Stomach (tissue), 9 donors: Measurements from ENCODE around the gene SPOP. TPM values are rescaled to one million over a fixed set of nuclear protein-coding genes. Genes with fewer than 3 reads are reported as not detected.
A peak's percentile ranks its signal among the peaks of the same experiment; 100 is the strongest.

Experiments
- DNase-seq, 2 donors: peaks; one replicate each; pipeline versions ENCODE4 v3.0.0 to v3.0.0-alpha.2; 2013 to 2019
- H3K27ac ChIP-seq, 5 donors: fragments of 200-600 bp in 4 of 5; sonication (generic) in 4 of 5; one replicate each; pipeline ENCODE4 v1.5.1; 2013 to 2019; ENCODE audit warnings: mild to moderate bottlenecking in 1 of 5, moderate library complexity in 1 of 5
- H3K27me3 ChIP-seq, 3 donors: fragments of 200-600 bp; sonication (generic); one replicate each; pipeline ENCODE4 v1.5.1; 2017 to 2019; ENCODE audit warnings: mixed run types in 1 of 3
- H3K36me3 ChIP-seq, 4 donors: fragments of 200-600 bp; sonication (generic); 1 replicate in 3 of 4; 2 replicates in 1 of 4; pipeline ENCODE4 v1.5.1; 2016 to 2019
- H3K4me1 ChIP-seq, 4 donors: fragments of 200-600 bp; sonication (generic); one replicate each; pipeline ENCODE4 v1.5.1; 2016 to 2019
- H3K4me3 ChIP-seq, 4 donors: fragments of 200-600 bp; sonication (generic) in 3 of 4; one replicate each; pipeline ENCODE4 v1.5.1; 2016 to 2019; ENCODE audit warnings: mild to moderate bottlenecking in 1 of 4
- H3K9me3 ChIP-seq, 4 donors: fragments of 200-600 bp; sonication (generic); one replicate each; pipeline ENCODE4 v1.5.1; 2016 to 2019
- CTCF ChIP-seq, 7 experiments: fragments of 450-650 bp in 4 of 7; fragments of 200-600 bp in 3 of 7; sonication (generic) in 3 of 7; IDR thresholded peaks; one replicate each; pipeline ENCODE4 v1.5.1; 2016 to 2019; ENCODE audit warnings: antibody characterized with exemption in 7 of 7, control low read depth in 2 of 7, mild to moderate bottlenecking in 1 of 7
- EP300 ChIP-seq: sonication (generic); formaldehyde crosslinking; IDR thresholded peaks from one replicate; pipeline ENCODE4 v1.6.1; 2017; ENCODE audit warnings: antibody characterized with exemption
- POLR2A ChIP-seq, 4 donors: fragments of 450-650 bp; IDR thresholded peaks; one replicate each; pipeline ENCODE4 v1.6.1; 2016; ENCODE audit warnings: antibody characterized with exemption in 4 of 4, control low read depth in 2 of 4, mild to moderate bottlenecking in 1 of 4, moderate library complexity in 1 of 4
- POLR2AphosphoS5 ChIP-seq, 3 donors: sonication (generic); formaldehyde crosslinking; IDR thresholded peaks; one replicate each; pipeline ENCODE4 v1.6.1; 2016; ENCODE audit warnings: antibody characterized with exemption in 3 of 3
- WGBS, 5 donors: extraction: QIAGEN DNeasy Blood & Tissue Kit in 3 of 5; methylation state at CpG; one replicate each; pipeline versions ENCODE4 v1.1.5 to v1.1.7; 2013 to 2018; 5-methylcytosine and 5-hydroxymethylcytosine counted together
- intact Hi-C: fragments of 100-400 bp; cut with DNase I; formaldehyde crosslinking; loops from one replicate; pipeline ENCODE4 v1.15.1; 2023; ENCODE audit warnings: low total_unique reads
- polyA plus RNA-seq, 3 donors: library from polyadenylated mRNA; stranded (reverse); fragments of 200-250 nt; gene quantifications; one replicate each; pipeline ENCODE4 v1.2.3, GENCODE V29; 2013
- total RNA-seq, 5 donors: library from RNA; depleted of rRNA; stranded (reverse); fragments of >200 nt; gene quantifications; one replicate each; pipeline versions ENCODE4 v1.1.0 to v1.2.3, GENCODE V29; 2014 to 2016
- donor health status: healthy with polysubstance abuse.
- donor health status: Bipolar disorder and iron deficiency.
- donor health status: healthy.

Gene SPOP
- total and polyA plus RNA-seq, 8 donors: 17.5 to 309 (median 41.6) TPM

- peaks cover 18 to 63% (median 42%) of the 10 kb centered on the region in 4 donors for H3K4me1 ChIP-seq
These were observed 61.8 kb downstream of the SPOP start for GRCh38 chr17:49616086-49616485.

GRCh38 chr17:49613182-49613800 lies 64.6 kb downstream of the SPOP start:
- H3K27me3 ChIP-seq: no peaks in the 10 kb centered on the region
- H3K4me3 ChIP-seq: no peak overlapping the region
- intact Hi-C loops: no loop called here
- no peaks in the 10 kb centered on the region for H3K9me3 ChIP-seq
- peaks cover 31 to 75% (median 66%) of the 10 kb centered on the region in 4 donors for H3K36me3 ChIP-seq
- no peak for TF ChIP-seq CTCF (IDR thresholded peaks at IDR 0.05)
- TF ChIP-seq POLR2A (IDR thresholded peaks at IDR 0.05): no peak
- no peak for TF ChIP-seq POLR2AphosphoS5 (IDR thresholded peaks at IDR 0.05)
- no peak for TF ChIP-seq EP300
- 85 to 97% (median 96%) methylated on average over 1 of the region's 1 CpG for WGBS, 5 donors
- H3K4me1 ChIP-seq: peaks cover 18 to 63% (median 38%) of the 10 kb centered on the region in 4 donors
- DNase-seq: no peak
- H3K27ac ChIP-seq: peak overlapping the region in 1 of 5 donors; percentile 7

More at GRCh38 chr17:49616086-49616485, 61.8 kb downstream of the SPOP start:
- no peak overlapping the region for H3K4me3 ChIP-seq
- DNase-seq: no peak
- H3K9me3 ChIP-seq: no peaks in the 10 kb centered on the region
- intact Hi-C loops: no loop called here
- 67 to 78% (median 69%) methylated on average over 3 of the region's 3 CpGs for WGBS, 5 donors
- no peak for TF ChIP-seq POLR2A (IDR thresholded peaks at IDR 0.05)
- peak in 1 of 7 experiments; percentile 6 for TF ChIP-seq CTCF (IDR thresholded peaks at IDR 0.05)
- H3K27me3 ChIP-seq: no peaks in the 10 kb centered on the region
- peaks cover 36 to 75% (median 66%) of the 10 kb centered on the region in 4 donors for H3K36me3 ChIP-seq
- H3K27ac ChIP-seq: peak overlapping the region in 4 of 5 donors; percentile 18 to 77 (median 60)

- Histone ChIP-seq H3K4me3 (no peak overlapping the region), H3K27me3 (no peaks in the 10 kb centered on the region), H3K27ac (peak overlapping the region in 1 of 5 donors; percentile 1), H3K4me1 (peaks cover 14 to 57% (median 32%) of the 10 kb centered on the region in 4 donors), H3K9me3 (no peaks in the 10 kb centered on the region), H3K36me3 (peaks cover 30 to 75% (median 65%) of the 10 kb centered on the region in 4 donors)
- no peak for TF ChIP-seq EP300
- TF ChIP-seq CTCF (IDR thresholded peaks at IDR 0.05): no peak
- no peak for TF ChIP-seq POLR2AphosphoS5 (IDR thresholded peaks at IDR 0.05)
- no peak for TF ChIP-seq POLR2A (IDR thresholded peaks at IDR 0.05)
- intact Hi-C loops: no loop called here
- no peak for DNase-seq
- 60 to 80% (median 73%) methylated on average over 1 of the region's 1 CpG for WGBS, 5 donors
These were observed 65.2 kb downstream of the SPOP start for GRCh38 chr17:49612726-49613125.

GRCh38 chr17:49610883-49611584 lies 66.9 kb downstream of the SPOP start:
- H3K27ac ChIP-seq: peak overlapping the region in 3 of 5 donors; percentile 6 to 34 (median 18)
- H3K36me3 ChIP-seq: peaks cover 45 to 80% (median 75%) of the 10 kb centered on the region in 4 donors
- intact Hi-C loops: no loop called here

More at GRCh38 chr17:49610883-49611584, 66.9 kb downstream of the SPOP start:
- Histone ChIP-seq H3K27me3 (no peaks in the 10 kb centered on the region), H3K4me3 (no peak overlapping the region), H3K4me1 (peaks cover 0 to 41% (median 17%) of the 10 kb centered on the region in 4 donors), H3K9me3 (no peaks in the 10 kb centered on the region)
- 67 to 87% (median 83%) methylated on average over 5 of the region's 5 CpGs for whole genome bisulfite sequencing, 5 donors
- TF ChIP-seq POLR2AphosphoS5 (IDR thresholded peaks at IDR 0.05): no peak
- no peak for TF ChIP-seq CTCF (IDR thresholded peaks at IDR 0.05)
- no peak for TF ChIP-seq POLR2A (IDR thresholded peaks at IDR 0.05)
- TF ChIP-seq EP300: no peak
- no peak for DNase-seq
